IMR-90 (cell line): Measurements from ENCODE around the gene SH2D4B. TPM values are rescaled to one million over a fixed set of nuclear protein-coding genes. Genes with fewer than 3 reads are reported as not detected.
A peak's percentile ranks its signal among the peaks of the same experiment; 100 is the strongest.

ENCODE experiments used
- ATAC-seq: fragments of 200-7000 bp; cut with Tn5 transposase; 2 replicates; pipeline ENCODE4 v1.9.1; 2020; ENCODE audit warnings: low read depth, mild to moderate bottlenecking, moderate library complexity
- BruUV-seq: library from RNA; stranded (reverse); fragments of 400-500 nt; replicated peaks from 2 replicates; lab custom pipeline; 2021; lab: Mats Ljungman, UMichigan
- CTCF ChIA-PET: fragments of 300-600 bp; formaldehyde crosslinking; extraction: SDS; loops from one replicate; lab custom pipeline; 2021; ENCODE audit warnings: antibody characterized with exemption; lab: Yijun Ruan, JAX
- POLR2A ChIA-PET: fragments of 300-600 bp; sonication (Branson Sonifier 250); formaldehyde crosslinking; loops from one replicate; lab custom pipeline; 2022; ENCODE audit warnings: antibody characterized with exemption; ENCODE audit not compliant: unreplicated experiment; lab: Charles Lee
- DNase-seq: peaks from one replicate; pipeline ENCODE4 v3.0.0; 2013
- H2AFZ ChIP-seq: replicated peaks from 2 replicates; pipeline ENCODE3; 2013; ENCODE audit warnings: low read length, mild to moderate bottlenecking; ENCODE audit not compliant: poor library complexity
- H2AK5ac ChIP-seq: 2 replicates; pipeline ENCODE4 v1.6.1; 2013; ENCODE audit warnings: low read depth, low read length, inconsistent platforms
- H2AK9ac ChIP-seq: replicated peaks from 2 replicates; pipeline ENCODE3; 2013; ENCODE audit warnings: mild to moderate bottlenecking, low read depth, low read length, moderate library complexity; ENCODE audit not compliant: poor library complexity
- H2BK120ac ChIP-seq: 2 replicates; pipeline ENCODE4 v1.6.1; 2013; ENCODE audit warnings: low read depth, low read length, inconsistent platforms
- H2BK15ac ChIP-seq: 3 replicates; pipeline ENCODE4 v1.6.1; 2013; ENCODE audit warnings: low read depth, low read length, inconsistent platforms
- H2BK20ac ChIP-seq: 2 replicates; pipeline ENCODE4 v1.6.1; 2013; ENCODE audit warnings: low read depth, mild to moderate bottlenecking, inconsistent platforms, low read length, moderate library complexity
- H2BK5ac ChIP-seq: 2 replicates; pipeline ENCODE4 v1.6.1; 2013; ENCODE audit warnings: mild to moderate bottlenecking, low read depth, low read length, inconsistent platforms; ENCODE audit not compliant: poor library complexity, severe bottlenecking
- H3K14ac ChIP-seq: replicated peaks from 2 replicates; pipeline ENCODE4 v1.6.1; 2013; ENCODE audit warnings: low read depth, low read length, inconsistent platforms
- H3K18ac ChIP-seq: 2 replicates; pipeline ENCODE4 v1.6.1; 2013; ENCODE audit warnings: low read depth, low read length, control low read depth
- H3K23ac ChIP-seq: 2 replicates; pipeline ENCODE4 v1.6.1; 2013; ENCODE audit warnings: low read depth, low read length, inconsistent platforms
- H3K27ac ChIP-seq: 2 replicates; pipeline ENCODE4 v1.5.1; 2013; ENCODE audit warnings: mild to moderate bottlenecking, control low read depth, low read length; ENCODE audit not compliant: insufficient read depth
- H3K27me3 ChIP-seq: 2 replicates; pipeline ENCODE4 v1.6.1; 2013; ENCODE audit warnings: low read length; ENCODE audit not compliant: control insufficient read depth, insufficient read depth
- H3K36me3 ChIP-seq: 2 replicates; pipeline ENCODE4 v1.6.1; 2013; ENCODE audit warnings: low read length, mixed read lengths; ENCODE audit not compliant: control insufficient read depth, insufficient read depth
- H3K4ac ChIP-seq: 2 replicates; pipeline ENCODE4 v1.6.1; 2013; ENCODE audit warnings: low read depth, low read length, inconsistent platforms
- H3K4me1 ChIP-seq: 2 replicates; pipeline ENCODE4 v1.6.1; 2013; ENCODE audit warnings: low read length, mixed read lengths; ENCODE audit not compliant: control insufficient read depth, insufficient read depth
- H3K4me2 ChIP-seq: 2 replicates; pipeline ENCODE4 v1.6.1; 2013; ENCODE audit warnings: low read depth, mild to moderate bottlenecking, control low read depth, low read length, moderate library complexity
- H3K4me3 ChIP-seq: 2 replicates; pipeline ENCODE4 v1.5.1; 2013; ENCODE audit warnings: low read depth, mild to moderate bottlenecking, control low read depth, low read length, moderate library complexity; ENCODE audit not compliant: insufficient read depth
- H3K56ac ChIP-seq: 2 replicates; pipeline ENCODE4 v1.6.1; 2013; ENCODE audit warnings: low read length, inconsistent platforms; ENCODE audit not compliant: insufficient read depth; ENCODE audit errors: extremely low read depth
- H3K79me1 ChIP-seq, 2 experiments: 2 replicates each; pipeline ENCODE4 v1.6.1; 2013; ENCODE audit warnings: low read length in 2 of 2, inconsistent platforms in 1 of 2, low read depth in 1 of 2
- H3K9ac ChIP-seq: 2 replicates; pipeline ENCODE4 v1.6.1; 2013; ENCODE audit warnings: low read depth, low read length, control low read depth
- H3K9me1 ChIP-seq: 2 replicates; pipeline ENCODE4 v1.6.1; 2013; ENCODE audit warnings: low read length, inconsistent platforms; ENCODE audit not compliant: insufficient read depth
- H3K9me3 ChIP-seq: 2 replicates; pipeline ENCODE4 v1.6.1; 2013; ENCODE audit warnings: low read length; ENCODE audit not compliant: control insufficient read depth, insufficient read depth
- H4K20me1 ChIP-seq: 2 replicates; pipeline ENCODE4 v1.6.1; 2013; ENCODE audit warnings: low read length, inconsistent platforms; ENCODE audit not compliant: insufficient read depth
- H4K5ac ChIP-seq: 2 replicates; pipeline ENCODE4 v1.6.1; 2013; ENCODE audit warnings: mild to moderate bottlenecking, low read depth, low read length, control low read depth
- H4K8ac ChIP-seq, 2 experiments: 2 replicates each; pipeline ENCODE4 v1.6.1; 2013; ENCODE audit warnings: low read depth in 2 of 2, low read length in 2 of 2, control low read depth in 1 of 2, inconsistent platforms in 1 of 2
- H4K91ac ChIP-seq: 2 replicates; pipeline ENCODE4 v1.6.1; 2013; ENCODE audit warnings: low read depth, low read length, inconsistent platforms; ENCODE audit not compliant: insufficient read depth
- BHLHE40 ChIP-seq: fragments of 150-350 bp; IDR thresholded peaks from 2 replicates; pipeline ENCODE4 v1.6.1; 2016; ENCODE audit warnings: mild to moderate bottlenecking, low read depth, low read length
- CEBPB ChIP-seq: IDR thresholded peaks from 2 replicates; pipeline ENCODE4 v1.6.1; 2012; ENCODE audit warnings: low read depth, low read length, improper control_type of control experiment
- CHD1 ChIP-seq: IDR thresholded peaks from 2 replicates; pipeline ENCODE4 v1.6.1; 2012; ENCODE audit warnings: low read depth, low read length, improper control_type of control experiment
- CTCF ChIP-seq: conservative IDR thresholded peaks from 2 replicates; pipeline ENCODE4 v1.5.1; 2012; ENCODE audit warnings: mild to moderate bottlenecking, low read depth, low read length, improper control_type of control experiment
- ELK1 ChIP-seq: fragments of 150-350 bp; IDR thresholded peaks from 2 replicates; pipeline ENCODE4 v1.6.1; 2016; ENCODE audit warnings: low read depth, mild to moderate bottlenecking, low read length, moderate library complexity, borderline replicate concordance
- FOS ChIP-seq: fragments of 150-350 bp; IDR thresholded peaks from 2 replicates; pipeline ENCODE4 v1.6.1; 2016; ENCODE audit warnings: low read depth, low read length
- MAFK ChIP-seq: IDR thresholded peaks from 2 replicates; pipeline ENCODE4 v1.6.1; 2012; ENCODE audit warnings: low read depth, low read length, improper control_type of control experiment
- MAZ ChIP-seq: IDR thresholded peaks from 2 replicates; pipeline ENCODE4 v1.6.1; 2012; ENCODE audit warnings: low read depth, mild to moderate bottlenecking, low read length, improper control_type of control experiment, moderate library complexity, borderline replicate concordance
- MXI1 ChIP-seq: IDR thresholded peaks from 2 replicates; pipeline ENCODE4 v1.6.1; 2012; ENCODE audit warnings: low read depth, mild to moderate bottlenecking, low read length, moderate library complexity, borderline replicate concordance
- NFE2L2 ChIP-seq: fragments of 150-350 bp; IDR thresholded peaks from 2 replicates; pipeline ENCODE4 v1.6.1; 2016; ENCODE audit warnings: low read depth, mild to moderate bottlenecking, low read length
- POLR2A ChIP-seq: IDR thresholded peaks from 2 replicates; pipeline ENCODE4 v1.6.1; 2012; ENCODE audit warnings: mild to moderate bottlenecking, low read depth, low read length
- RCOR1 ChIP-seq: IDR thresholded peaks from 2 replicates; pipeline ENCODE4 v1.6.1; 2012; ENCODE audit warnings: mild to moderate bottlenecking, low read length, improper control_type of control experiment; ENCODE audit not compliant: insufficient replicate concordance
- RFX5 ChIP-seq: IDR thresholded peaks from 2 replicates; pipeline ENCODE4 v1.8.0; 2012; ENCODE audit warnings: low read depth, mild to moderate bottlenecking, low read length, moderate library complexity
- SMC3 ChIP-seq: fragments of 150-350 bp; IDR thresholded peaks from 2 replicates; pipeline ENCODE4 v1.6.1; 2016; ENCODE audit warnings: low read depth, mild to moderate bottlenecking, antibody characterized with exemption, low read length, moderate library complexity
- WGBS, 2 experiments: methylation state at CpG; one replicate each; pipeline versions ENCODE4 v1.1.5 to v1.1.7; 2013; ENCODE audit warnings: missing lambda C conversion rate in 2 of 2; ENCODE audit not compliant: insufficient read length in 1 of 2; ENCODE audit errors: extremely low coverage in 2 of 2; 5-methylcytosine and 5-hydroxymethylcytosine counted together
- dilution Hi-C: fragments of 300-500 bp; cut with HindIII; formaldehyde crosslinking; loops from one replicate; pipeline ENCODE4 v1.14.3; 2018; ENCODE audit warnings: low sequenced_read_pairs; ENCODE audit not compliant: unreplicated experiment
- in situ Hi-C: fragments of 300-500 bp; cut with MboI; formaldehyde crosslinking; loops from 3 replicates; pipeline ENCODE4 v1.14.3; 2019; ENCODE audit warnings: low sequenced_read_pairs, inconsistent platforms, mixed read lengths
- intact Hi-C: fragments of 100-400 bp; cut with micrococcal nuclease; formaldehyde crosslinking; loops from 2 replicates; pipeline ENCODE4 v1.10.0; 2022
- polyA plus RNA-seq, 3 experiments: library from polyadenylated mRNA; depleted of rRNA; stranded (reverse); fragments of >200 nt; gene quantifications; 2 replicates each; pipeline ENCODE4 v1.2.3, GENCODE V29; 2012; ENCODE audit warnings: low replicate concordance in 1 of 3
- total RNA-seq: library from RNA; depleted of rRNA; stranded (reverse); fragments of >200 nt; gene quantifications from 2 replicates; pipeline ENCODE4 v1.2.3, GENCODE V29; 2012

SH2D4B gene
- total and polyA plus RNA-seq, 2 of the 4 experiments (the other 2 are of a cell fraction) = not detected

- Histone ChIP-seq H2BK20ac (peak overlapping the region; percentile 59), H3K4ac (peak overlapping the region; percentile 84), H3K27me3 (no peaks in the 10 kb centered on the region), H2AK9ac (peak overlapping the region; percentile 83), H4K8ac (peak overlapping the region; percentile 54 to 87), H3K79me1 (peaks cover 29 to 84% of the 10 kb centered on the region in 2 experiments), H3K36me3 (0 out of 2 replicates have a peak, but pooled peaks cover 2% of the 10 kb centered on the region), H3K9me3 (no peaks in the 10 kb centered on the region), H3K23ac (peak overlapping the region; percentile 86), H3K4me2 (peak overlapping the region; percentile 27), H3K9me1 (peaks cover 53% of the 10 kb centered on the region), H3K9ac (peak overlapping the region; percentile 58; the same call in 1 of the 2 replicates), H3K4me1 (peaks cover 38% of the 10 kb centered on the region), H2AK5ac (peak overlapping the region; percentile 90; the same call in 1 of the 2 replicates), H4K5ac (peak overlapping the region; percentile 9; the same call in 1 of the 2 replicates), H4K91ac (peak overlapping the region; percentile 75), H3K4me3 (no peak overlapping the region), H3K14ac (peak overlapping the region; percentile 65), H2AFZ (peak overlapping the region; percentile 15), H3K56ac (peak overlapping the region; percentile 62), H4K20me1 (peaks cover 14% of the 10 kb centered on the region), H3K18ac (peak overlapping the region; percentile 27; the same call in 1 of the 2 replicates), H2BK15ac (peak overlapping the region; percentile 64; the same call in 1 of the 3 replicates), H3K27ac (peak overlapping the region; percentile 84), H2BK120ac (peak overlapping the region; percentile 89), H2BK5ac (peak overlapping the region; percentile 75)
- ChIA-PET CTCF (interaction anchor here (1.4 to 1.6 kb wide), 3 partner anchors 10 to 54 kb away, joined by 3 to 8 read pairs (median 5); no protein-coding TSS in a partner anchor), POLR2A (interaction anchor here (0.5 kb wide), 2 partner anchors 9 to 15 kb away, joined by 10 to 14 read pairs; no protein-coding TSS in a partner anchor)
- DNase-seq (peak; percentile 97), ATAC-seq (peak; percentile 92)
- intact Hi-C loops (loop anchor here (5.0 kb wide), 1 partner anchor 37 kb away; no protein-coding TSS in a partner anchor), in situ Hi-C loops (no loop called here), dilution Hi-C loops (no loop called here)
- 10% methylated on average over 4 of the region's 14 CpGs; no CpG with 5 or more reads in 1 of the 2 experiments for WGBS, 2 experiments
- BruUV-seq = no TSS peak
- TF ChIP-seq BHLHE40 (no peak), NFE2L2 (peak; percentile 76; the same call in 1 of the 2 replicates), MAFK (peak; percentile 81), CTCF (no peak), FOS (peak; percentile 88), SMC3 (peak; percentile 21; the same call in 1 of the 2 replicates), POLR2A (no peak), CHD1 (no peak), RCOR1 (peak; percentile 31), CEBPB (peak; percentile 100), ELK1 (no peak), RFX5 (no peak), MAZ (no peak), MXI1 (peak; percentile 69; the same call in 1 of the 2 replicates)
Observed at GRCh38 chr10:80498833-80499741, 38.6 kb upstream of the SH2D4B start.
